ENCODE measurements around the gene ARMC12. TPM values are rescaled to one million over a fixed set of nuclear protein-coding genes. Genes with fewer than 3 reads are reported as not detected.

Gene ARMC12
- total and polyA plus RNA-seq, 2 of the 13 experiments (the other 11 are each of a cell fraction or from before 2014, with no cell fraction given), result 1.3 TPM; not detected in 1

GRCh38 chr6:35733633-35734032 is 3.2 kb upstream of the ARMC12 start:
- POLR2A ChIA-PET, result no interaction called here

More at GRCh38 chr6:35733633-35734032, 3.2 kb upstream of the ARMC12 start:
- FAIRE-seq (no peak), DNase-seq (ENCODE audit: low spot score) (no peak), ATAC-seq (no peak)
- WGBS (ENCODE audit: low lambda C conversion rate), result 82% methylated on average over 8 of the region's 8 CpGs
- in situ Hi-C loops (cut with HindIII; ENCODE audit: extremely low pct_ligation_motif_present, low pct_unique_long_range_greater_than_20kb) (loop anchor here (10.0 kb wide), 1 partner anchor 419 kb away; no protein-coding TSS in a partner anchor), intact Hi-C loops (cut with micrococcal nuclease; ENCODE audit: unreplicated experiment) (loop anchor here (10.0 kb wide), 1 partner anchor 439 kb away; the partner anchor contains the start of gene DEF6)
- H2AFZ ChIP-seq (ENCODE audit: low read length), result no peak overlapping the region
- no peaks in the 10 kb centered on the region for H4K20me1 ChIP-seq (ENCODE audit: insufficient read depth, low read length)
- peaks cover 69% of the 10 kb centered on the region for H3K4me1 ChIP-seq (ENCODE audit: insufficient read depth, low read length)
- CTCF ChIA-PET (ENCODE audit: low intra/inter-chr PET ratio, low total read pairs), result interaction anchor here (5.0 kb wide), 1 partner anchor 150 kb away, joined by 131 read pairs; no protein-coding TSS in a partner anchor
- no peak overlapping the region for H3K4me3 ChIP-seq (replicated peaks in 1 of 3; ENCODE audit: insufficient read depth in 1 of 3, low read depth in 2 of 3, low read length in 3 of 3)
- TF ChIP-seq ZNF280D (CRISPR knock-in tag; IDR thresholded peaks at IDR 0.05) (0 out of 2 replicates have a peak, but pooled peaks have one; percentile 29), MATR3 (CRISPR knock-in tag; IDR thresholded peaks at IDR 0.05) (no peak)
- no peak overlapping the region for H3K4me2 ChIP-seq (ENCODE audit: low read depth, low read length)
- H3K27ac ChIP-seq (ENCODE audit: extremely low read length, insufficient read depth, low read length), result no peak overlapping the region
- H3K9ac ChIP-seq (ENCODE audit: insufficient read depth, low read depth, low read length), result no peak overlapping the region
- no peaks in the 10 kb centered on the region for H3K79me2 ChIP-seq (ENCODE audit: insufficient read depth, low read length)
- BruUV-seq (replicated peaks), result no TSS peak
- H3K36me3 ChIP-seq (replicated peaks in 1 of 2; ENCODE audit: control insufficient read depth in 1 of 2, insufficient read depth in 2 of 2, low read length in 2 of 2), result no peaks in the 10 kb centered on the region
- H3K27me3 ChIP-seq (ENCODE audit: control insufficient read depth in 1 of 2, insufficient read depth in 2 of 2, low read length in 2 of 2), result no peaks in the 10 kb centered on the region
- no peaks in the 10 kb centered on the region for H3K9me3 ChIP-seq (ENCODE audit: low read length)

Data from HepG2 (cell line).